ENCODE data around the gene BLACAT1. TPM values are rescaled to one million over a fixed set of nuclear protein-coding genes. Genes with fewer than 3 reads are reported as not detected.

Gene BLACAT1
- total RNA-seq, 1 experiment from 2014 or later = 0.72 TPM

DNA sequence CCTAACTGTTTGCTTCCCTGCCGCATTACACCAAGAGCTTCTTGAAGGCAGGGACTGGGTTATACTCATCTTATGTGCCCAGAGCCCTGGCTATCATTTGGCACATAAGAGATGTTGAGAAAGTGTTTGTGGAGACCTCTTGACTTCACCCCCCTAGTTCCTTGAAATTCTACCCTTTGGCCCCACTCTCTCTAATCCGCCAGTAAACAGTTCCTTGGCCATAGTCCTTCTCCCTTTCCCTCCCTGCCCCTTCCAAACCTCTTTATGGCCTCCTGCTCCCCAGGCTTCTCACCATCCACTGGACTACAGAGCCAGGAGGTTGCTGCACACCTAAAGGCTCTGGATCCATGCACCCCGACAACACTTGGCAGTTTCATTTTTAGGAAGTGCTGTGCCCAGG, 47.1 kb upstream of the BLACAT1 start:
- Mint-ChIP-seq H3K4me1 (ENCODE audit: insufficient read depth, unreplicated experiment) (peaks cover 32% of the 10 kb centered on the region), H3K27me3 (ENCODE audit: insufficient read depth, unreplicated experiment) (no peaks in the 10 kb centered on the region), H3K9me3 (ENCODE audit: unreplicated experiment) (no peaks in the 10 kb centered on the region), H3K36me3 (ENCODE audit: insufficient read depth, unreplicated experiment) (no peaks in the 10 kb centered on the region), H3K27ac (ENCODE audit: low read depth, unreplicated experiment) (peak overlapping the region; percentile 87), H3K4me3 (ENCODE audit: unreplicated experiment) (no peak overlapping the region)
- TF ChIP-seq CTCF (IDR thresholded peaks at IDR 0.05; ENCODE audit: unreplicated experiment) = no peak
- intact Hi-C loops (cut with micrococcal nuclease) = no loop called here
- ChIA-PET POLR2A (interaction anchor here (3.0 kb wide), 1 partner anchor 10 kb away, joined by 14 read pairs; no protein-coding TSS in a partner anchor), CTCF (interaction anchor here (2.0 to 37.5 kb wide), 4 partner anchors 10 to 79 kb away, joined by 7 to 1608 read pairs (median 103); no protein-coding TSS in a partner anchor)
- BruUV-seq (replicated peaks) = no TSS peak
- no peak for DNase-seq (ENCODE audit: unreplicated experiment)

DNA sequence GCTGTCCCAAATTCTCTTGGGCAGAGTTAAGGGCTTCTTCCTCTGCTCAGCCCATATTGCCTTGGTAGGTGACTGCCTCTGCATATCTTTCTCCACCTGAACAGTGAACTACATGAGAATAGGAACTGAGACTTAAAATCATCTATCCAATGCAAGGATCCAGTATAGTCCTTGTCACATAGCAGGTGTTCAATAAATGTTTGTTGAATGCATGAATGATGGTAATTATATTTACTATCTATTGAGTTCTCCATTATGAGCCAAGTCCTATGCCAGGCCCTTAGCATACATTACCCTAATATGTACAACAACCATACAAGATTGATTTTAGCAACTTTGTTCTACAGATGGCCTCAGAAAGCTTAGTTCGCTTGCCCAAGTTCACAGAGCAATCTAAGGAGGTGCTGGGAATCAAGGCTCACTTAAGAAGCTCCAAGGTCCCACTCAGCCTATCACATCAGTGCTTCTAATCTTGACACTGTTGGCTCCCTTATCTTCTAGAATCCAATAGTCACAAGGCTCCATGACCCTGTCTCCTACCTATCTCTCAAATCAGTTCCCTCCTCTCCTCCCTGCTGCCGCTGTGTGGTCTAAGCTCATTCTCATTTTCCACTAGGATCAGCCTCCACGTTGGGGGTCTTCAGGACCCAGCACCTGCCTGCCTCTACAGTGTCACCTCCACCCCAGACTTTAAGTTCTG, 46.4 kb upstream of the BLACAT1 start:
- no TSS peak for BruUV-seq (replicated peaks)
- no peak overlapping the region for H3K4me3 Mint-ChIP-seq (ENCODE audit: unreplicated experiment)
- no peaks in the 10 kb centered on the region for H3K36me3 Mint-ChIP-seq (ENCODE audit: insufficient read depth, unreplicated experiment)
- CTCF ChIA-PET = interaction anchor here (1.0 to 37.5 kb wide), 6 partner anchors 10 to 155 kb away, joined by 3 to 1608 read pairs (median 12); no protein-coding TSS in a partner anchor
- POLR2A ChIA-PET = interaction anchor here (0.5 to 3.0 kb wide), 4 partner anchors 9 to 126 kb away, joined by 3 to 14 read pairs (median 3); no protein-coding TSS in a partner anchor
- no peak for DNase-seq (ENCODE audit: unreplicated experiment)
- H3K9me3 Mint-ChIP-seq (ENCODE audit: unreplicated experiment) = no peaks in the 10 kb centered on the region
- TF ChIP-seq CTCF (IDR thresholded peaks at IDR 0.05; ENCODE audit: unreplicated experiment) = no peak
- no peaks in the 10 kb centered on the region for H3K27me3 Mint-ChIP-seq (ENCODE audit: insufficient read depth, unreplicated experiment)
- H3K4me1 Mint-ChIP-seq (ENCODE audit: insufficient read depth, unreplicated experiment) = peaks cover 31% of the 10 kb centered on the region
- intact Hi-C loops (cut with micrococcal nuclease) = no loop called here
- no peak overlapping the region for H3K27ac Mint-ChIP-seq (ENCODE audit: low read depth, unreplicated experiment)

- H3K36me3 Mint-ChIP-seq (ENCODE audit: insufficient read depth, unreplicated experiment) = no peaks in the 10 kb centered on the region
- no peaks in the 10 kb centered on the region for H3K9me3 Mint-ChIP-seq (ENCODE audit: unreplicated experiment)
- CTCF ChIA-PET = interaction anchor here (1.0 to 37.5 kb wide), 8 partner anchors 8 to 146 kb away, joined by 3 to 1608 read pairs (median 4); no protein-coding TSS in a partner anchor
- no peak overlapping the region for H3K27ac Mint-ChIP-seq (ENCODE audit: low read depth, unreplicated experiment)
- TF ChIP-seq CTCF (IDR thresholded peaks at IDR 0.05; ENCODE audit: unreplicated experiment) = no peak
- intact Hi-C loops (cut with micrococcal nuclease) = no loop called here
- POLR2A ChIA-PET = interaction anchor here (0.8 to 3.0 kb wide), 5 partner anchors 8 to 274 kb away, joined by 3 to 14 read pairs (median 4); no protein-coding TSS in a partner anchor
- H3K4me1 Mint-ChIP-seq (ENCODE audit: insufficient read depth, unreplicated experiment) = peaks cover 19% of the 10 kb centered on the region
- BruUV-seq (replicated peaks) = no TSS peak
- no peaks in the 10 kb centered on the region for H3K27me3 Mint-ChIP-seq (ENCODE audit: insufficient read depth, unreplicated experiment)
- no peak overlapping the region for H3K4me3 Mint-ChIP-seq (ENCODE audit: unreplicated experiment)
- peak; percentile 89 for DNase-seq (ENCODE audit: unreplicated experiment)
Observed at GRCh38 chr1:205500240-205501233, 44.7 kb upstream of the BLACAT1 start.
